NT2/D1 (cell line): Measurements from ENCODE around the gene ZNF330.

ENCODE experiments used
- DNase-seq: peaks from one replicate; pipeline ENCODE4 v3.0.0-alpha.2; 2011; ENCODE audit warnings: low read depth, low spot score
- H3K27me3 ChIP-seq: 2 replicates; pipeline ENCODE4 v1.6.0; 2011; ENCODE audit warnings: mild to moderate bottlenecking; ENCODE audit not compliant: insufficient read length, insufficient read depth
- H3K36me3 ChIP-seq: 2 replicates; pipeline ENCODE4 v1.6.1; 2011; ENCODE audit warnings: mild to moderate bottlenecking, low read length, mixed read lengths; ENCODE audit not compliant: insufficient read depth, insufficient read length
- H3K4me1 ChIP-seq: 2 replicates; pipeline ENCODE4 v1.5.1; 2011; ENCODE audit not compliant: insufficient read depth, insufficient read length
- H3K4me3 ChIP-seq: 2 replicates; pipeline ENCODE4 v1.5.1; 2011; ENCODE audit warnings: low read depth; ENCODE audit not compliant: insufficient read length
- H3K9ac ChIP-seq: 2 replicates; pipeline ENCODE4 v1.6.0; 2011; ENCODE audit warnings: low read depth; ENCODE audit not compliant: insufficient read length
- H3K9me3 ChIP-seq: 2 replicates; pipeline ENCODE4 v1.5.1; 2011; ENCODE audit warnings: mild to moderate bottlenecking, low read length; ENCODE audit not compliant: insufficient read depth
- SUZ12 ChIP-seq: IDR thresholded peaks from 2 replicates; pipeline ENCODE4 v1.6.1; 2011; ENCODE audit not compliant: insufficient read length, insufficient read depth; ENCODE audit errors: extremely low read depth
- YY1 ChIP-seq: IDR thresholded peaks from 2 replicates; pipeline ENCODE4 v1.6.1; 2011; ENCODE audit not compliant: insufficient read length, insufficient read depth
- ZNF274 ChIP-seq: IDR thresholded peaks from 2 replicates; pipeline ENCODE4 v1.6.1; 2011; ENCODE audit warnings: mild to moderate bottlenecking, low read depth, low read length

Gene ZNF330

DNA sequence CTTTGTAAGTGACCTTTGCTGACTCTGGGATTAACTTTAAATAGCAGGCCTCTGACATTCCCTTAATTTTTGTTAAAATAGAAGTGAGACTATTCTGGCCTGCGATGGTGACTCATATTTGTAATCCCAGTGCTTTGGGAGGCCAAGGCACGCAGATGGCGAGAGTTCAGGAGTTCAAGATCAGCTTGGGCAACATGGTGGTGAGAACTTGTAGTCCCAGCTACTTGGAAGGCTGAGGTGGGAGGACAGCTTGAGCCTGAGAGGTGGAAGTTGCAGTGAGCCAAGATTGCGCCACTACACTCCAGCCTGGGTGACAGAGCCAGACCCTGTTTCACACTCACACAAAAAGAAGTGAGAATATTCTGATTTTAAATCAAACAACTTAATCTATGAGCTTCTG, 27.3 kb downstream of the ZNF330 start:
- Histone ChIP-seq H3K9ac (no peak overlapping the region), H3K4me1 (no peaks in the 10 kb centered on the region), H3K27me3 (no peaks in the 10 kb centered on the region), H3K4me3 (no peak overlapping the region), H3K36me3 (no peaks in the 10 kb centered on the region), H3K9me3 (no peaks in the 10 kb centered on the region)
- no peak for DNase-seq
- no peak for TF ChIP-seq ZNF274
- TF ChIP-seq YY1: no peak
- TF ChIP-seq SUZ12: no peak

DNA sequence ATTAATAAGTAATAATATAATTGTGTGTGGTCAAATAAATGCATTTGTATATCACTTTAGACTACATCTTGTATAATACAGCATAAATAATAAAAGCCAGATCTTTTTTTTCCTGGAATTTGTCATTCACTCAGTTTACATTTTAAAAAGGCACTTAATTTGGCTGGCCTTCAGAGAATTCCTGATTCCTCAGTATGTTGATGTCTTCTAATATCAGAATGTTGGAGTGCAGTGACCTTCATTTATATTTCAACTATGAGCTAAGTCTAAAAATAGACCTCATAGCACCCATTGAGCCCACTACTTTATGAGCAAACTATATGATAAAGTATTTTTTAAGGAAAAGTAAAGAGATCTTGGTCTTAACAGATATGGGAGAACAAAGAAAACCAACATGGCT, 27.8 kb downstream of the ZNF330 start:
- TF ChIP-seq ZNF274: no peak
- TF ChIP-seq YY1: no peak
- TF ChIP-seq SUZ12: no peak
- no peak overlapping the region for H3K9ac ChIP-seq
- DNase-seq: no peak
- no peaks in the 10 kb centered on the region for H3K27me3 ChIP-seq
- H3K4me3 ChIP-seq: no peak overlapping the region
- H3K36me3 ChIP-seq: no peaks in the 10 kb centered on the region
- no peaks in the 10 kb centered on the region for H3K9me3 ChIP-seq
- H3K4me1 ChIP-seq: no peaks in the 10 kb centered on the region

DNA sequence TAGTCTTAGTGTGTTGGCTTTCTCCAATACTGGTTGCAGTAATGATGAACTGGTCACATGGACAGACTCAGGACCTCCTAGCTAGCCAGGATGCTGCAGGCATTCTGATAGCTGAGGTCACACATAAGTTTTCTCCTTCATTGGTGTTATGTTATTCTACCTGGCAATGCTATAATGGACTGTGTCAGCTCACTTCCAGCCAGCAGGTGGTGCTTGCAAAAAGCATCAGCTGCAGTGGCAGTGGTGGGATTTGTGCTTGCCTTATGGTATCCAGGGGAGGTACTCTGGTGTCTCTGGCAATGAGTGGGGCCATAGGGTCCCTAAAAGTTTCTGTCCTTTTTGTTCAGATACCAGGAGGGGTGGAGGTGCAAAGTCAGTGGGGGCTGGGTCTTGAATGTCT, 33.6 kb downstream of the ZNF330 start:
- no peaks in the 10 kb centered on the region for H3K27me3 ChIP-seq
- no peak for TF ChIP-seq SUZ12
- no peak for TF ChIP-seq ZNF274
- no peak for TF ChIP-seq YY1
- no peak overlapping the region for H3K9ac ChIP-seq

DNA sequence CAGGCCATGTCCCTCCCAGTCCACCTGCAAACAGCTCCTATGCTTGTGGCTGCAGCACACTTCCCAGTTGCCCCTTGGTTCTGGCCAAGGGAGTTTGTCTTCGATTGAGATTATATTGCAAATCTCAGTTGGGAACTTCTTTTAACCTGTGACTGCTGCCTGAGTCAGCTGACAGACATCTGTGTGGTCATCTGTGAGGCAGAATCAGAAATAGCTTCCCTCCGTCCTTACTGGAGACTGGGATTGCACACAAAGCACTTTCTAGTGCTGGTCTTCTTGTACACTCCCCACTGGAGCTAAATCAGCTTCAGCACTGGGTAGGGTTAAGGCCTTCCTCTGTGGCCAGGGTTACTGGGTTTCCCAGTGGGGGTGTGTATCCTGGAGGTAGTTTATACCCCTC, 34.3 kb downstream of the ZNF330 start:
- H3K9ac ChIP-seq: no peak overlapping the region
- no peak for DNase-seq
- no peak overlapping the region for H3K4me3 ChIP-seq
- TF ChIP-seq SUZ12 (no peak), YY1 (no peak), ZNF274 (no peak)
- H3K36me3 ChIP-seq: no peaks in the 10 kb centered on the region
- no peaks in the 10 kb centered on the region for H3K4me1 ChIP-seq
- no peaks in the 10 kb centered on the region for H3K9me3 ChIP-seq
- no peaks in the 10 kb centered on the region for H3K27me3 ChIP-seq

More for the DNA sequence above, 33.6 kb downstream of the ZNF330 start:
- no peaks in the 10 kb centered on the region for H3K36me3 ChIP-seq
- H3K9me3 ChIP-seq: no peaks in the 10 kb centered on the region
- H3K4me1 ChIP-seq: no peaks in the 10 kb centered on the region
- no peak overlapping the region for H3K4me3 ChIP-seq
- DNase-seq: no peak

DNA sequence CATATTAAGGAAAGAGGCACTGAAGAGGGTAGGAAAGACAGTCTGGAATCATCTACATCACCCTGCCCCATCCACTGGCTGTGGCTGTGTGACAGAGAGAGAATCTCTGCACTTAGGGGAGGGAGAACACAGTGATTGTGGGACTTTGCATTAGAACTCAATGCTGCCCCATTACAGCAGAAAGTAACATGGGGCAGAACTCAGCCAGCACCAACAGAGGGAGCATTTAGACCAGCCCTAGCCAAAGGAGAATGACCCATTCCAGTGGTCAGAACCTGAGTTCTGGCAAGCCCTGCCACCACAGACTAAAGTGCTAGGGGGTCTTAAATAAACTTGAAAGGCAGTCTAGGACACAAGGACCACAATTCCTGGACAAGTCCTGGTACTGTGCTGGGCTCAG, 37.9 kb downstream of the ZNF330 start:
- no peak overlapping the region for H3K4me3 ChIP-seq
- no peak overlapping the region for H3K9ac ChIP-seq
- no peaks in the 10 kb centered on the region for H3K27me3 ChIP-seq
- no peaks in the 10 kb centered on the region for H3K36me3 ChIP-seq
- no peaks in the 10 kb centered on the region for H3K9me3 ChIP-seq
- DNase-seq: no peak
- TF ChIP-seq YY1 (no peak), SUZ12 (no peak), ZNF274 (no peak)
- no peaks in the 10 kb centered on the region for H3K4me1 ChIP-seq

DNA sequence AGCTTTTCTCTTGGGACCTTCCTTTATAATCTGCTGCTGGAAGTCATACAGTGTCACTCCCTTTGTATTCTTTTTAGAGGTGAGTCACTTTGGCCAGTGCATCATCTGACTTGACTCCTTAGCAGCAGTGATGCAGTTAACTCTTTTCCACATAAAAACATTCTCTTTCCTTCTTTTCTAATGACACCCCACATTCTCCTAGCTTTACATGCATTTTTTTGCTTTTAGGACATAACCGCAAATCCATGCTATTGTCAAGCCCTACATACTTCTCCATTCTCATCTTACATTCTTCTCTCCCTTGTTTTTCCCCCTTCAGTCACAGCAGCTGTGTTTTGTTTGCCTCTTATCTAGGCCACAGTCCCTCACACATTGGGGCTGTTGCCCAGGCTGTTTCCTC, 55.1 kb downstream of the ZNF330 start:
- Histone ChIP-seq H3K9ac (no peak overlapping the region), H3K9me3 (no peaks in the 10 kb centered on the region), H3K36me3 (no peaks in the 10 kb centered on the region), H3K27me3 (no peaks in the 10 kb centered on the region), H3K4me3 (no peak overlapping the region), H3K4me1 (no peaks in the 10 kb centered on the region)
- no peak for TF ChIP-seq ZNF274
- TF ChIP-seq SUZ12: no peak
- no peak for TF ChIP-seq YY1
- DNase-seq: no peak

DNA sequence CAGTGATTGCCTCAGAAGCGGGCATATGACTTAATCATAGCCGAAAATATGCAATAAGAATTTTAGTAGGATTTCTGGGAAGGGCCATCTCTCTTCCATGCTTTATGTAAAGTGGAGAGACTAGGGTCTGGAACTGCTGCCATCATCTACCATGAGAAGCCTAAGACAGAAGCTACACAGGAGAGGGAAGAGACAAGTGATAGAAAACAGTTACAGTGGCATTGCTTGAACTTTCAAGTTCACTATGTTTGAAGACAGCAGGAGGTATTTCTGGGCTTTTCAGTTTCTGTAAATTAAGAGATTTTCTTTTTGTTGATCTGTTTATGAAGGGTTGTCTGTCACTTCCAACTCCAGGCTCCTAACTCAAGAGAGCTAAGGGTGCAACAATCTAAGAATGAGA, 62.5 kb downstream of the ZNF330 start:
- Histone ChIP-seq H3K9me3 (no peaks in the 10 kb centered on the region), H3K4me3 (no peak overlapping the region), H3K9ac (no peak overlapping the region), H3K4me1 (no peaks in the 10 kb centered on the region), H3K27me3 (no peaks in the 10 kb centered on the region), H3K36me3 (no peaks in the 10 kb centered on the region)
- no peak for DNase-seq
- TF ChIP-seq YY1: no peak
- TF ChIP-seq SUZ12: no peak
- no peak for TF ChIP-seq ZNF274

DNA sequence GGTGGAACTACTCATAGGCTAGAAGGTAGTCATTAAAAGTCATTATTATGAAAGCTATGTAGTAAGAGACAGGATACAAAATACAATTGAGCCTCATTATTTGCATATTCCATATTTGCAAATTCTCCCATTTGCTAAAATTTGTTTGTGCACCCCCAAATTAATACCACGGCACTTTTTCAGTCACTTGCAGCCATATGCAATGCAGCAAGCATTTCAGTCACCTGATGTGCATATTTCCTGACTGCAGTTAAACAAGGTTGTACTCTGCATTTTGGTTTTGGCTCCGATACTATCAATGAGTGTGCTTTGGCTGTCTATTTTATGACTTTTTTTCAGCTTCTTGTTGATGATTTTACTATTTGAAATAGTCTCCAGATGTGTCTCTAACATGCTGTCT, 62.9 kb downstream of the ZNF330 start:
- no peak overlapping the region for H3K9ac ChIP-seq
- H3K4me3 ChIP-seq: no peak overlapping the region
- no peak for DNase-seq
- TF ChIP-seq ZNF274: no peak
- no peak for TF ChIP-seq SUZ12
- no peak for TF ChIP-seq YY1
- no peaks in the 10 kb centered on the region for H3K27me3 ChIP-seq
- no peaks in the 10 kb centered on the region for H3K36me3 ChIP-seq
- no peaks in the 10 kb centered on the region for H3K4me1 ChIP-seq
- no peaks in the 10 kb centered on the region for H3K9me3 ChIP-seq
